Bronchial epithelial cell (primary cell): ENCODE results near the gene EYS. TPM values are rescaled to one million over a fixed set of nuclear protein-coding genes. Genes with fewer than 3 reads are reported as not detected.

Source experiments
- DNase-seq: peaks from one replicate; pipeline ENCODE4 v3.0.0-alpha.2; 2010; ENCODE audit warnings: low read depth
- FAIRE-seq: peaks from 2 replicates; lab custom pipeline; 2011; peaks lifted over from hg19 to GRCh38; lab: Jason Lieb, UNC
- H3K27me3 ChIP-seq: 2 replicates; pipeline ENCODE4 v1.5.1; 2011; ENCODE audit warnings: low read length; ENCODE audit not compliant: control insufficient read depth, insufficient read depth
- H3K36me3 ChIP-seq: 2 replicates; pipeline ENCODE4 v1.5.1; 2011; ENCODE audit warnings: low read length; ENCODE audit not compliant: control insufficient read depth, insufficient read depth
- H3K4me3 ChIP-seq: 2 replicates; pipeline ENCODE4 v1.5.1; 2011; ENCODE audit warnings: mild to moderate bottlenecking, low read depth, low read length, control low read depth
- total RNA-seq: library from RNA; depleted of rRNA; stranded (reverse); fragments of >200 nt; gene quantifications from 2 replicates; pipeline ENCODE4 v1.2.1, GENCODE V29; 2014
- TF ChIP-seq, protein P1 (sequence below): IDR thresholded peaks from 2 replicates; pipeline ENCODE4 v1.5.1; 2011; ENCODE audit warnings: mild to moderate bottlenecking, moderate library complexity, low read length, control low read depth, inconsistent platforms; ENCODE audit not compliant: insufficient read depth, severe bottlenecking

EYS gene
- total RNA-seq, 1 donor from 2014 or later = 0.53 TPM

DNA sequence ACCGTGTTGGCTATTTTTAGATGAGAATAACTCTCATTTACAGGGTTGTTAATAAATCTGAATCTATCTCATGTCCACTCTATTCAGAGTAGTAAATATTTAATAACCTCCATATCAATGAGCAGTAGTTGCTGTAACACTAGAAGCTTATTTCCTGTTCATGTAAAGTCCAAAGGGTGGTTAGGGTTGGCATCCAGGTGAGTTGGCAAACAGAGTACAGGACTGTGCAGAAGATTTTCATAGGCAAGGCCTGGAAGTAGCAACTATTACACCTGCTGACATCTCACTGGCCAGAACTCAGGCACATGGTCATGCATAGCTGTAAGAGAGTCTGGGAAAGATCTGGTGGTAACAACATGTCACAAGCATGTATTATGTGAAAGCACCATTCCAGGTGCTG is 1923.9 kb downstream of the EYS start:
- H3K4me3 ChIP-seq = no peak overlapping the region
- H3K36me3 ChIP-seq = no peaks in the 10 kb centered on the region
- no peak for FAIRE-seq
- DNase-seq = no peak
- no peaks in the 10 kb centered on the region for H3K27me3 ChIP-seq
- TF ChIP-seq, protein P1, sequence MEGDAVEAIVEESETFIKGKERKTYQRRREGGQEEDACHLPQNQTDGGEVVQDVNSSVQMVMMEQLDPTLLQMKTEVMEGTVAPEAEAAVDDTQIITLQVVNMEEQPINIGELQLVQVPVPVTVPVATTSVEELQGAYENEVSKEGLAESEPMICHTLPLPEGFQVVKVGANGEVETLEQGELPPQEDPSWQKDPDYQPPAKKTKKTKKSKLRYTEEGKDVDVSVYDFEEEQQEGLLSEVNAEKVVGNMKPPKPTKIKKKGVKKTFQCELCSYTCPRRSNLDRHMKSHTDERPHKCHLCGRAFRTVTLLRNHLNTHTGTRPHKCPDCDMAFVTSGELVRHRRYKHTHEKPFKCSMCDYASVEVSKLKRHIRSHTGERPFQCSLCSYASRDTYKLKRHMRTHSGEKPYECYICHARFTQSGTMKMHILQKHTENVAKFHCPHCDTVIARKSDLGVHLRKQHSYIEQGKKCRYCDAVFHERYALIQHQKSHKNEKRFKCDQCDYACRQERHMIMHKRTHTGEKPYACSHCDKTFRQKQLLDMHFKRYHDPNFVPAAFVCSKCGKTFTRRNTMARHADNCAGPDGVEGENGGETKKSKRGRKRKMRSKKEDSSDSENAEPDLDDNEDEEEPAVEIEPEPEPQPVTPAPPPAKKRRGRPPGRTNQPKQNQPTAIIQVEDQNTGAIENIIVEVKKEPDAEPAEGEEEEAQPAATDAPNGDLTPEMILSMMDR = no peak

DNA sequence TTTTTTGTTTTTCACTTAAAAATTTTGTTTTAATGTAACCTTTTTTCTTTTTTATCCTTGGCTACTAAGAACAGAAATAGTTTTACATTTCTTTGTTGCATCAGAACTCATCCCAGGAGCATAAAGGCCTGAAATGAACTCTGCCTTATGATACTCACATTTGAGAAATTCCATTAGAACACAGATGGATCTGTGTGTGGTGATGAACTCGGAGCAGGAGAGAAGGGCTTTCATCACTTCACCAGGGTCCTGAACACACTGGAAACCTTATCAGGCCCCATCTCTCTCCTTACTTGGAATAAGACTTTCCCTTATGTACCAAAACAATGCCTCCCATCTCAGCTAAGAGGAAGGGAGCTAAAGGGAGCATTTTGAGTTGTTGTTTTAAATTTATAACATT is 1932.1 kb downstream of the EYS start:
- no peak overlapping the region for H3K4me3 ChIP-seq
- DNase-seq = no peak
- H3K27me3 ChIP-seq = no peaks in the 10 kb centered on the region
- H3K36me3 ChIP-seq = no peaks in the 10 kb centered on the region
- TF ChIP-seq, protein P1 = no peak
- FAIRE-seq = no peak

DNA sequence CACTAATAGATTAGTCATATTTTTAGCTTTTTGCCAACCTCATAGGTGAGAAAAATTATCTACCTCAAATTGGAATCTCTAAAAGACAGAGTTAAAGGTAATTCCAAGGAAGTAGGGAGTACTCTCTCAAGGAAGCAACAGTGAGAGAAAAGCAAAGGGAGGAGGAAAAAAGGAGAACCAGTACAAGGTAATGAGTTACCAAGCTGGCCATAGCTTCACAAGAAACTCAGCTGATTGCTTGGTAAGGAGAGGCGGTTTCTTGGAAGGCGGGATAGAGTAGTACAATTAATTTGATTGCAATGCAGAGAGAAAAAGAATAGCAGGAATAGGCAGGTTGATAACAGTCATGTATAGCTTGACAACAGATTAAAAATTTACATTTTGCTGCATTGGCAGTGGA is 1933.8 kb downstream of the EYS start:
- Histone ChIP-seq H3K27me3 (no peaks in the 10 kb centered on the region), H3K36me3 (no peaks in the 10 kb centered on the region), H3K4me3 (no peak overlapping the region)
- FAIRE-seq (no peak), DNase-seq (no peak)
- TF ChIP-seq, protein P1 = no peak

DNA sequence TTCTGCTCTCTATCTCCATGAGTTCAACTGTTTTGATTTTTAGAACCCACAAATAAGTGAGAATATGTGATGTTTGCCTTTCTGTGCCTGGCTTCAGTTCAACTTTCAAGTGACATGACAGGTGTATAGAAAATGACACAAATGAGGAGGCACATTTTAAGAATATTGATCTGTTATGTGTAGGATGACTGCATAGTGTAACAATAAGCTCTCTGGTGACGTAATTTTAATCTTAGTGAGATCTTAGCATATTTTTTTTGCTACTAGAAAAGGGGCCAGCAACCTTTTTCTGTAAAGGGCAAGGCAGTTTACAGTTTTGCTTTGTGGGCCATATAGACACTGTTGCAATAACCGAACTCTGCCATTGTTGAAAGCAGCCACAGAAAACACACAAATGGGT is 1941.2 kb downstream of the EYS start:
- Histone ChIP-seq H3K36me3 (no peaks in the 10 kb centered on the region), H3K4me3 (no peak overlapping the region), H3K27me3 (no peaks in the 10 kb centered on the region)
- FAIRE-seq (no peak), DNase-seq (no peak)
- TF ChIP-seq, protein P1 = no peak

DNA sequence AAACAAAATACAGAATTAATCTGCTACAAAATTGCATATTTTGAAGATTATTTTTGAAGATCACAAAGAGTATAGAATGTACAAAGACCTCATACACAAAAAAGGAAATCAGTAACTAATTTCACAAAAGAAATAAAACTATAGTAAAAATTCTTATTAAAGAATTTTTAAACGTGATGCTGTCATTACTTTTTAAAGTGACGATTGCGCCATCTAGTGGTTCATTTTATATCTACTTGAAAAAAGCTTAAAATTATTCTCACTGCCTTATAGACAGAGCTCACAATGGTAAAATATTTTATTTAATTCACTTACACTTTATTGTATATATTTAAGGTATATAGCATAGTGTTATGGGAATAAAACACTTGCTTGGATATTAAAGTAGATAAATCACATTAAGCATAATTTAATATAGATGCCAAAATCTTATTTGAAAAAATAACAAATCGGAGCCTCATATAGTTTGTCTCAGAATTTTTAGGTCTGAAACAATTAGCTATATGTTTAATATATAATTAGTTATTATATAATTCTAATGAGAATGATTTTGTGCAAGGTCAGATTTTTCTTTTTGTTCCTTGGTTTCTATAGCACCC is 1942.6 kb downstream of the EYS start:
- FAIRE-seq (no peak), DNase-seq (peak; percentile 45)
- Histone ChIP-seq H3K36me3 (no peaks in the 10 kb centered on the region), H3K27me3 (no peaks in the 10 kb centered on the region), H3K4me3 (no peak overlapping the region)
- TF ChIP-seq, protein P1 = peak; percentile 9

DNA sequence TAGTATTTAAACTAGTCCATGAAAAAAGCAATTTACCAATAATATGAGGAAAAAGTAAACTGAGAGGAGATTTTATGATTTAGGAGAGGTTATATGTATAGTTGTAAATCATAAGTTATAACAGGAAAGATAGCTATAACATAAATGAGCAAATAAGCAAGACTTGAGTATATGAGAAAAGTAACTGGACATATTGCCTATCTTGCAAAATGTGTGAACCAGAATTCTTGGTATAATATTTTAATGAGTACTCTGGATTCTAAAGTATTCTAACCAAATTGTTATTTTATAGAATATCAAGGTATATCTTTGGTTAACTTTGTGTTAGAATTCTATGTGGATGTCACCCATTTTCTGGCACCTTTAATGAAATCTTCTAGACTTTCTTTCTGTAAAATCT is 1946.8 kb downstream of the EYS start:
- FAIRE-seq (no peak), DNase-seq (no peak)
- Histone ChIP-seq H3K4me3 (no peak overlapping the region), H3K36me3 (no peaks in the 10 kb centered on the region), H3K27me3 (no peaks in the 10 kb centered on the region)
- TF ChIP-seq, protein P1 = no peak
